ENCODE measurements around the gene UMPS.

- no peak for TF ChIP-seq CTCF (conservative IDR thresholded peaks at IDR 0.05; ENCODE audit: low read length)
- TF ChIP-seq EZH2phosphoT487 (IDR thresholded peaks at IDR 0.05; ENCODE audit: borderline replicate concordance), result no peak
These were observed 35.1 kb downstream of the UMPS start for GRCh38 chr3:124765197-124765840.

Measured in Loucy (cell line).